GM12865 (cell line): Measurements from ENCODE around the gene ZBED2.
"Not testable (repeated sequence)": the region's sequence is repeated elsewhere in the genome, so short reads cannot be mapped to it uniquely, and the experiment has no call there.

Source experiments
- DNase-seq: peaks from one replicate; pipeline ENCODE4 v3.0.0; 2010; ENCODE audit warnings: low read depth
- H3K4me3 ChIP-seq: 2 replicates; pipeline ENCODE4 v1.5.1; 2011; ENCODE audit warnings: mild to moderate bottlenecking, low read depth, low read length, control low read depth
- TF ChIP-seq, protein P1 (sequence below): IDR thresholded peaks from 2 replicates; pipeline ENCODE4 v1.5.1; 2011; ENCODE audit warnings: low read length, control low read depth, low read depth, inconsistent platforms; ENCODE audit not compliant: insufficient read depth; ENCODE audit errors: missing control alignments

The ZBED2 gene

DNA sequence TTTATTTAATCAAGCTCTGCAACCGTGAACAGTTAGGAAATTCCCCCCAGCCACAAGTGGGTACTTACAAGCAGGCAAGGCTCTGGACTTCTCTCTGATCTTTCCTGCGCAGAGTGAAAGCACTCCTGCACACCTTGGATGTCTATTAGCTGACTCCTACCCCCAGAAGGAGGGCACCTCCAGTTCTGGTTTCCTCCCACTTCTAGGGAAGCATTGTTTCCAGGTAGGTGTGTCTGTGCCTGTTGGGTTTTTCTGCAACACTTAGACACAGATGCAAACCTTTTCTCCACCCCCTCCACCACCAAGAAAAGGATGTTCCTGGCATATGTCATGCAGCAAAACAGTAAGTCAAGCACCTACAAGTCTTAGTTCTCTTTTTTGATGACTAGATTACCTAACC lies at the start of gene ZBED2:
Gene ZBED2 (minus strand): TSS at position 115 of the 400 bp plus-strand sequence. CDS start 1,145 bp downstream, outside the sequence.
- H3K4me3 ChIP-seq = no peak within 1 kb of the TSS
- TF ChIP-seq, protein P1, sequence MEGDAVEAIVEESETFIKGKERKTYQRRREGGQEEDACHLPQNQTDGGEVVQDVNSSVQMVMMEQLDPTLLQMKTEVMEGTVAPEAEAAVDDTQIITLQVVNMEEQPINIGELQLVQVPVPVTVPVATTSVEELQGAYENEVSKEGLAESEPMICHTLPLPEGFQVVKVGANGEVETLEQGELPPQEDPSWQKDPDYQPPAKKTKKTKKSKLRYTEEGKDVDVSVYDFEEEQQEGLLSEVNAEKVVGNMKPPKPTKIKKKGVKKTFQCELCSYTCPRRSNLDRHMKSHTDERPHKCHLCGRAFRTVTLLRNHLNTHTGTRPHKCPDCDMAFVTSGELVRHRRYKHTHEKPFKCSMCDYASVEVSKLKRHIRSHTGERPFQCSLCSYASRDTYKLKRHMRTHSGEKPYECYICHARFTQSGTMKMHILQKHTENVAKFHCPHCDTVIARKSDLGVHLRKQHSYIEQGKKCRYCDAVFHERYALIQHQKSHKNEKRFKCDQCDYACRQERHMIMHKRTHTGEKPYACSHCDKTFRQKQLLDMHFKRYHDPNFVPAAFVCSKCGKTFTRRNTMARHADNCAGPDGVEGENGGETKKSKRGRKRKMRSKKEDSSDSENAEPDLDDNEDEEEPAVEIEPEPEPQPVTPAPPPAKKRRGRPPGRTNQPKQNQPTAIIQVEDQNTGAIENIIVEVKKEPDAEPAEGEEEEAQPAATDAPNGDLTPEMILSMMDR = no peak
- DNase-seq = no peak

DNA sequence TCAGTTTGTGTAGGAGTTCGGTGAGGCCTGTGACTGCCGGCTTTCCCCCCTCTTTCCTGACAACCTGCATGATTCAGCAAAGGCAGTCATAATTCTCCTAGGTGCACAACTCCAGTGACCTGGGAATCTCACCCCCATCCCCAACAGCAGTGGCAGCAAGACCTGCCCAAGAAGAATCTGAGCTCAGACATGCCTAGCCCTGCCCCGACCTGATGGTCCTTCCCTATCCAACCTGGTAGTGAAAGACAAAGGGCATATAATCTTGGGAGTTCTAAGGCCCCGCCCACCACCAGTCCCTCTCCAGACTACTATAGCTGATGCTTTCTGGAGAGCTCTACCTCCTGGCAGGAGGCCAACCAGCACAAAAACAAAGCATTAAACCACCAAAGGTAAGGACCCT lies 44.2 kb upstream of the ZBED2 start:
- TF ChIP-seq, protein P1 = no peak
- no peak overlapping the region for H3K4me3 ChIP-seq
- DNase-seq = no peak

DNA sequence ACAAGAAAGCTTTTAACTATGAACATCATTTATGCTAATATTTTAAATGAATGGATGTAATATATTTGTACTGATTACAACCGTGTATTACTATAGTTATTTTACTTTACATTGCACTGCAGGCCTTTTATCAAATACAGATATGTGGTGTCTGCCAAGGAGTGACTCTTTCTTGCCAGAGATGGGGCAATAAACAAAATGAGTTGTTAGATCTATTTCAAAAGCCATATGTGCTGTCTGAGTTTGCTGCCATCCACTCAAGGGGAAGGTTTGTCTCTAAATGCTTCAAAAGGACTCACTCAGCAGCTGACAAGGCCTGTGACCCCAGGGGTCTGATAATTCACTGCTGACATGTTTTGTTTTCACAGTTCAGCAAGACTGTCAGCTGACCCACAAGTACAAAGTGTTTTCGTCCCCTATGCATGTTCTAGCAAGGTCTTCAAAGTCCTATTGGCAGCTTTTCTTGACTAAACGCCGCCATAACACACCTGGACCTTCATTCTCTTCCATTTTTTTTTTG lies 41.3 kb upstream of the ZBED2 start:
- TF ChIP-seq, protein P1 = no peak
- H3K4me3 ChIP-seq = no peak overlapping the region
- DNase-seq = no peak

GRCh38 chr3:111635403-111635802 lies 40.3 kb upstream of the ZBED2 start:
- DNase-seq = no peak
- no peak overlapping the region for H3K4me3 ChIP-seq
- TF ChIP-seq, protein P1 = no peak

- DNase-seq, H3K4me3 ChIP-seq: not testable (repeated sequence)
These were observed 35.5 kb upstream of the ZBED2 start for GRCh38 chr3:111630638-111631037.

GRCh38 chr3:111629018-111629417 lies 33.9 kb upstream of the ZBED2 start:
- not testable (repeated sequence) for DNase-seq, H3K4me3 ChIP-seq

DNA sequence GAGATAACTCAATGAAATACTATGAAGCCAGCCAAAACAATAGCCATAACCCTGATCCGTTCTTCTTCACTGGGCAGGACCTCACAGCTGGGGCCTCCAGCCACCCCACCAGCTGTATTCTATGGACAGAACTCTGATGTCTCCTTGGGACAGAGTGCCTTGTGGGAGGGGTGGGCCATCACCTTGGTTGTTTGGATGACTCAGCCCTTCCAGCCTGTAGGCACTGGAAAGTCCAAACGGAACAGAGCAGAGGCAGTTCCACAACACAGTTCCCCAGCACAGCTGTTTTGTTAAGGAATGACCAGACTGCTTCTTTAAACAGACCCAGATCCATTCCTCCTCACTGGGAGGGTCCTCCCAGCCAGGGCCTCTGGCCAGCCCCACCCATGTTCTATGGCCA lies 31.9 kb upstream of the ZBED2 start:
- TF ChIP-seq, protein P1 = no peak
- H3K4me3 ChIP-seq = no peak overlapping the region
- no peak for DNase-seq

DNA sequence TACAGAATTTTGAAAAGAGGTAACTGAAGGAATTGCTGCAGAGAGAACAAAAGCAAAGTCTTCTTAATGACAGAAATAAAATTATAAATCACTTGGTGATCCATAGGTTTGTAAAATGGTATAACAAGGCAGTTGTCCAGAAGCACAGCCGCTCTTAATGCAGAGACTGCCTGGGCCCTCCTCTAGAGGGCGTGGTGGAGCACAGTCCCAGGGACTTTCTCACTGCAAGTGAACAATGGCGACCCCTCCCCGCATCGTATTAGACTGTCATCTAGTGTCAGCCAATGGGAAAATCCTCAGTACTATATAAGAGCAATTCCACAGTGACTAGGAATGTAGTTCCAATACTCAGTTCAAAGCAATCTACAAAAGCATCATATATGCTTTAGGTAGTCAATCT lies 26.4 kb upstream of the ZBED2 start:
- no peak overlapping the region for H3K4me3 ChIP-seq
- DNase-seq = peak; percentile 11
- TF ChIP-seq, protein P1 = peak; percentile 35
